T-cell (primary cell): Measurements from ENCODE around the gene SLC35B2. TPM values are rescaled to one million over a fixed set of nuclear protein-coding genes. Genes with fewer than 3 reads are reported as not detected.

Experiments
- ATAC-seq, 4 experiments: fragments of 200-7000 bp in 3 of 4; fragments of 150-1000 bp in 1 of 4; cut with Tn5 transposase; replicated peaks in 1 of 4; 1 replicate in 3 of 4; 2 replicates in 1 of 4; pipeline ENCODE4 v1.10.0; 2021; ENCODE audit warnings: moderate library complexity in 3 of 4, mild to moderate bottlenecking in 2 of 4, moderate number of reproducible peaks in 1 of 4
- CTCF ChIA-PET, 2 donors: fragments of 300-600 bp; sonication (Branson Sonifier 250); formaldehyde crosslinking; loops; one replicate each; lab custom pipeline; 2022; ENCODE audit warnings: antibody characterized with exemption in 2 of 2; lab: Charles Lee
- POLR2A ChIA-PET, 2 donors: fragments of 300-600 bp; sonication (Branson Sonifier 250); formaldehyde crosslinking; loops; one replicate each; lab custom pipeline; 2022; ENCODE audit warnings: antibody characterized with exemption in 2 of 2; lab: Charles Lee
- DNase-seq, 35 experiments: peaks; one replicate each; pipeline versions ENCODE4 v3.0.0 to v3.0.0-alpha.2; 2013 to 2023
- H3K27ac ChIP-seq: one replicate; pipeline ENCODE4 v1.5.1; 2013; ENCODE audit warnings: low read length
- H3K27me3 ChIP-seq, 2 experiments: replicated peaks in 1 of 2; 1 replicate in 1 of 2; 2 replicates in 1 of 2; pipeline versions ENCODE4 v1.6.1 to v1.7.0; 2013; ENCODE audit warnings: low read length in 1 of 2, mixed read lengths in 1 of 2; ENCODE audit not compliant: control insufficient read depth in 2 of 2, insufficient read depth in 2 of 2; ENCODE audit errors: extremely low read depth in 1 of 2
- H3K36me3 ChIP-seq, 2 donors: 1 replicate in 1 of 2; 2 replicates in 1 of 2; pipeline versions ENCODE4 v1.6.1 to v1.7.0; 2013; ENCODE audit warnings: low read length in 1 of 2; ENCODE audit not compliant: control insufficient read depth in 2 of 2, insufficient read depth in 1 of 2; ENCODE audit errors: extremely low read depth in 1 of 2
- H3K4me1 ChIP-seq, 2 experiments: 1 replicate in 1 of 2; 2 replicates in 1 of 2; pipeline versions ENCODE4 v1.6.1 to v1.7.0; 2013; ENCODE audit warnings: low read length in 2 of 2, mixed read lengths in 1 of 2; ENCODE audit not compliant: insufficient read depth in 2 of 2, control insufficient read depth in 1 of 2; ENCODE audit errors: extremely low read depth in 1 of 2
- H3K4me3 ChIP-seq, 2 donors: 1 replicate in 1 of 2; 2 replicates in 1 of 2; pipeline versions ENCODE4 v1.5.1 to v1.7.0; 2013; ENCODE audit warnings: mild to moderate bottlenecking in 2 of 2, low read length in 1 of 2, moderate library complexity in 1 of 2; ENCODE audit not compliant: control insufficient read depth in 1 of 2; ENCODE audit errors: extremely low read depth in 1 of 2
- H3K9me3 ChIP-seq: 2 replicates; pipeline ENCODE4 v1.7.0; 2013
- H3K27ac Mint-ChIP-seq, 2 donors: one replicate each; pipeline ENCODE4 v1.8.0; 2020 to 2021; ENCODE audit warnings: mild to moderate bottlenecking in 2 of 2, mixed read lengths in 2 of 2
- H3K27me3 Mint-ChIP-seq, 2 donors: one replicate each; pipeline ENCODE4 v1.8.0; 2021 to 2022; ENCODE audit warnings: mixed read lengths in 2 of 2
- H3K36me3 Mint-ChIP-seq: one replicate; pipeline ENCODE4 v1.8.0; 2021; ENCODE audit warnings: mixed read lengths
- H3K4me1 Mint-ChIP-seq, 3 donors: one replicate each; pipeline ENCODE4 v1.8.0; 2020 to 2022; ENCODE audit warnings: mixed read lengths in 3 of 3, mild to moderate bottlenecking in 1 of 3
- H3K4me3 Mint-ChIP-seq, 3 donors: one replicate each; pipeline ENCODE4 v1.8.0; 2020 to 2022; ENCODE audit warnings: mild to moderate bottlenecking in 3 of 3, mixed read lengths in 3 of 3, moderate library complexity in 3 of 3
- H3K9me3 Mint-ChIP-seq, 3 donors: one replicate each; pipeline ENCODE4 v1.8.0; 2020 to 2022; ENCODE audit warnings: mixed read lengths in 3 of 3
- WGBS: methylation state at CpG from one replicate; pipeline ENCODE4 v1.1.5; 2013; ENCODE audit warnings: missing lambda C conversion rate; ENCODE audit not compliant: insufficient coverage; 5-methylcytosine and 5-hydroxymethylcytosine counted together
- total RNA-seq, 35 experiments: library from RNA in 6 of 35; stranded (reverse) in 6 of 35; fragments of 120-200 nt in 1 of 35; gene quantifications; one replicate each; pipeline versions ENCODE4 v1.2.1 to v1.2.4 and lab custom pipeline; 2013 to 2026

SLC35B2 gene
- total RNA-seq, 5 donors from 2014 or later (not counting 1 experiment from before 2014, with no cell fraction given), result 14.6 to 21.8 (median 20.3) TPM

GRCh38 chr6:44286747-44287146, 29.4 kb upstream of the SLC35B2 start:
- 20% methylated on average over 1 of the region's 2 CpGs for WGBS
- H3K36me3 ChIP-seq, result no peaks in the 10 kb centered on the region

GRCh38 chr6:44286285-44286565, 28.9 kb upstream of the SLC35B2 start:
- no peak overlapping the region for H3K27ac ChIP-seq
- no peak overlapping the region for H3K27ac Mint-ChIP-seq
- H3K27me3 Mint-ChIP-seq, result peaks cover 63 to 69% of the 10 kb centered on the region in 2 donors
- no peaks in the 10 kb centered on the region for H3K4me1 Mint-ChIP-seq
- POLR2A ChIA-PET, result no interaction called here
- H3K36me3 Mint-ChIP-seq, result no peaks in the 10 kb centered on the region
- H3K4me3 Mint-ChIP-seq, result no peak overlapping the region
- no peaks in the 10 kb centered on the region for H3K9me3 ChIP-seq
- 90% methylated on average over 12 of the region's 12 CpGs for WGBS
- no peaks in the 10 kb centered on the region for H3K9me3 Mint-ChIP-seq
- H3K4me1 ChIP-seq, result no peaks in the 10 kb centered on the region
- CTCF ChIA-PET, result no interaction called here
- ATAC-seq (no peak), DNase-seq (no peak)
- no peaks in the 10 kb centered on the region for H3K36me3 ChIP-seq
- no peak overlapping the region for H3K4me3 ChIP-seq
- peaks cover 0 to 60% of the 10 kb centered on the region in 2 experiments for H3K27me3 ChIP-seq

More at GRCh38 chr6:44286747-44287146, 29.4 kb upstream of the SLC35B2 start:
- Mint-ChIP-seq H3K4me3 (no peak overlapping the region), H3K27ac (no peak overlapping the region), H3K4me1 (no peaks in the 10 kb centered on the region), H3K27me3 (peaks cover 69 to 74% of the 10 kb centered on the region in 2 donors), H3K9me3 (no peaks in the 10 kb centered on the region), H3K36me3 (no peaks in the 10 kb centered on the region)
- ChIA-PET POLR2A (no interaction called here), CTCF (no interaction called here)
- peaks cover 2 to 64% of the 10 kb centered on the region in 2 experiments for H3K27me3 ChIP-seq
- no peak overlapping the region for H3K4me3 ChIP-seq
- no peak overlapping the region for H3K27ac ChIP-seq
- H3K4me1 ChIP-seq, result no peaks in the 10 kb centered on the region
- no peak for ATAC-seq
- no peak for DNase-seq
- no peaks in the 10 kb centered on the region for H3K9me3 ChIP-seq

- H3K4me1 Mint-ChIP-seq, result no peaks in the 10 kb centered on the region
- no peaks in the 10 kb centered on the region for H3K36me3 Mint-ChIP-seq
- Histone ChIP-seq H3K4me1 (no peaks in the 10 kb centered on the region), H3K27me3 (peaks cover 0 to 60% of the 10 kb centered on the region in 2 experiments), H3K9me3 (no peaks in the 10 kb centered on the region), H3K36me3 (no peaks in the 10 kb centered on the region), H3K4me3 (no peak overlapping the region), H3K27ac (no peak overlapping the region)
- no peaks in the 10 kb centered on the region for H3K9me3 Mint-ChIP-seq
- no peak for DNase-seq
- no peak overlapping the region for H3K4me3 Mint-ChIP-seq
- H3K27ac Mint-ChIP-seq, result no peak overlapping the region
- ChIA-PET CTCF (no interaction called here), POLR2A (no interaction called here)
- ATAC-seq, result no peak
- peaks cover 58 to 65% of the 10 kb centered on the region in 2 donors for H3K27me3 Mint-ChIP-seq
- WGBS, result 85% methylated on average over 22 of the region's 25 CpGs
Observed at GRCh38 chr6:44285552-44286284, 28.4 kb upstream of the SLC35B2 start.

- H3K4me1 Mint-ChIP-seq, result no peaks in the 10 kb centered on the region
- H3K36me3 Mint-ChIP-seq, result no peaks in the 10 kb centered on the region
- Histone ChIP-seq H3K9me3 (no peaks in the 10 kb centered on the region), H3K27ac (no peak overlapping the region), H3K36me3 (no peaks in the 10 kb centered on the region), H3K27me3 (peaks cover 2 to 58% of the 10 kb centered on the region in 2 experiments), H3K4me1 (no peaks in the 10 kb centered on the region), H3K4me3 (no peak overlapping the region)
- 61% methylated on average over 3 of the region's 4 CpGs for WGBS
- ChIA-PET CTCF (no interaction called here), POLR2A (no interaction called here)
- DNase-seq (no peak), ATAC-seq (no peak)
- H3K4me3 Mint-ChIP-seq, result no peak overlapping the region
- peaks cover 57 to 59% of the 10 kb centered on the region in 2 donors for H3K27me3 Mint-ChIP-seq
- no peaks in the 10 kb centered on the region for H3K9me3 Mint-ChIP-seq
- H3K27ac Mint-ChIP-seq, result peak overlapping the region in 1 of 2 donors; percentile 3
Observed at GRCh38 chr6:44284867-44285266, 27.5 kb upstream of the SLC35B2 start.

- no peaks in the 10 kb centered on the region for H3K9me3 ChIP-seq
- peaks cover 2 to 58% of the 10 kb centered on the region in 2 experiments for H3K27me3 ChIP-seq
- no peak overlapping the region for H3K27ac Mint-ChIP-seq
- ChIA-PET CTCF (no interaction called here), POLR2A (no interaction called here)
- H3K4me3 ChIP-seq, result no peak overlapping the region
- H3K4me1 Mint-ChIP-seq, result no peaks in the 10 kb centered on the region
- no peak for ATAC-seq
- H3K4me3 Mint-ChIP-seq, result no peak overlapping the region
- H3K27me3 Mint-ChIP-seq, result peaks cover 53 to 60% of the 10 kb centered on the region in 2 donors
- no peaks in the 10 kb centered on the region for H3K36me3 Mint-ChIP-seq
- no peaks in the 10 kb centered on the region for H3K36me3 ChIP-seq
- H3K4me1 ChIP-seq, result no peaks in the 10 kb centered on the region
- 32% methylated on average over 2 of the region's 2 CpGs for WGBS
- no peak overlapping the region for H3K27ac ChIP-seq
- no peaks in the 10 kb centered on the region for H3K9me3 Mint-ChIP-seq
- no peak for DNase-seq
Observed at GRCh38 chr6:44284121-44284520, 26.8 kb upstream of the SLC35B2 start.

- H3K27me3 ChIP-seq, result peaks cover 4 to 66% of the 10 kb centered on the region in 2 experiments
- H3K4me3 ChIP-seq, result no peak overlapping the region
- WGBS, result 60% methylated on average over 6 of the region's 9 CpGs
- ATAC-seq, result no peak
- DNase-seq, result no peak
- Mint-ChIP-seq H3K4me1 (peaks cover 0 to 7% (median 0%) of the 10 kb centered on the region in 3 donors), H3K36me3 (no peaks in the 10 kb centered on the region), H3K4me3 (no peak overlapping the region), H3K27me3 (peaks cover 41 to 52% of the 10 kb centered on the region in 2 donors), H3K9me3 (no peaks in the 10 kb centered on the region), H3K27ac (no peak overlapping the region)
- H3K27ac ChIP-seq, result no peak overlapping the region
- H3K4me1 ChIP-seq, result peaks cover 0 to 11% of the 10 kb centered on the region in 2 experiments
- H3K36me3 ChIP-seq, result no peaks in the 10 kb centered on the region
- H3K9me3 ChIP-seq, result no peaks in the 10 kb centered on the region
- CTCF ChIA-PET, result no interaction called here
- POLR2A ChIA-PET, result interaction anchor here in 1 of 2 donors (0.7 kb wide), 1 partner anchor 36 kb away, joined by 3 read pairs; no protein-coding TSS in a partner anchor
Observed at GRCh38 chr6:44278774-44279697, 21.7 kb upstream of the SLC35B2 start.
